Measurements from ENCODE around the gene S100A11. TPM values are rescaled to one million over a fixed set of nuclear protein-coding genes. Genes with fewer than 3 reads are reported as not detected.
A peak's percentile ranks its signal among the peaks of the same experiment; 100 is the strongest.

The S100A11 gene
- total RNA-seq, 3 donors from 2014 or later = 220 to 325 (median 275) TPM

GRCh38 chr1:152005360-152005912, 31.4 kb downstream of the S100A11 start:
- DNase-seq (ENCODE audit: low spot score in 2 of 2) = no peak
- Histone ChIP-seq H3K27me3 (no peaks in the 10 kb centered on the region), H3K36me3 (no peaks in the 10 kb centered on the region), H3K4me1 (no peaks in the 10 kb centered on the region), H3K27ac (no peak overlapping the region), H3K4me3 (no peak overlapping the region), H3K9me3 (no peaks in the 10 kb centered on the region)
- no peak for TF ChIP-seq CTCF (IDR thresholded peaks at IDR 0.05)
- TF ChIP-seq POLR2AphosphoS5 (IDR thresholded peaks at IDR 0.05) = no peak
- no peak for TF ChIP-seq POLR2A (IDR thresholded peaks at IDR 0.05)
- intact Hi-C loops (cut with DNase I; ENCODE audit: low total_unique reads) = no loop called here

- DNase-seq (ENCODE audit: low spot score in 2 of 2) = no peak
- Histone ChIP-seq H3K27me3 (no peaks in the 10 kb centered on the region), H3K36me3 (no peaks in the 10 kb centered on the region), H3K4me3 (no peak overlapping the region), H3K27ac (no peak overlapping the region), H3K9me3 (no peaks in the 10 kb centered on the region), H3K4me1 (no peaks in the 10 kb centered on the region)
- TF ChIP-seq POLR2A (IDR thresholded peaks at IDR 0.05) (no peak), POLR2AphosphoS5 (IDR thresholded peaks at IDR 0.05) (no peak)
- intact Hi-C loops (cut with DNase I; ENCODE audit: low total_unique reads) = no loop called here
Observed at GRCh38 chr1:152003846-152004442, 32.9 kb downstream of the S100A11 start.

- Histone ChIP-seq H3K4me1 (no peaks in the 10 kb centered on the region), H3K27me3 (no peaks in the 10 kb centered on the region), H3K4me3 (no peak overlapping the region), H3K27ac (no peak overlapping the region), H3K9me3 (no peaks in the 10 kb centered on the region), H3K36me3 (no peaks in the 10 kb centered on the region)
- no peak for DNase-seq (ENCODE audit: low spot score in 2 of 2)
- TF ChIP-seq POLR2A (IDR thresholded peaks at IDR 0.05) (no peak), CTCF (IDR thresholded peaks at IDR 0.05) (no peak), POLR2AphosphoS5 (IDR thresholded peaks at IDR 0.05) (no peak)
- intact Hi-C loops (cut with DNase I; ENCODE audit: low total_unique reads) = no loop called here
Observed at GRCh38 chr1:152002960-152003359, 33.8 kb downstream of the S100A11 start.

- peak; percentile 87 to 89 for DNase-seq (ENCODE audit: low spot score in 2 of 2)
- Histone ChIP-seq H3K27ac (peak overlapping the region; percentile 70 to 74), H3K4me3 (no peak overlapping the region), H3K27me3 (no peaks in the 10 kb centered on the region), H3K36me3 (no peaks in the 10 kb centered on the region), H3K9me3 (no peaks in the 10 kb centered on the region), H3K4me1 (no peaks in the 10 kb centered on the region)
- intact Hi-C loops (cut with DNase I; ENCODE audit: low total_unique reads) = no loop called here
- TF ChIP-seq CTCF (IDR thresholded peaks at IDR 0.05) (peak; percentile 92 to 95 (median 94)), POLR2AphosphoS5 (IDR thresholded peaks at IDR 0.05) (peak in 2 of 3 donors; percentile 37 to 48), POLR2A (IDR thresholded peaks at IDR 0.05) (no peak)
Observed at GRCh38 chr1:152001631-152002584, 34.9 kb downstream of the S100A11 start.

GRCh38 chr1:152000964-152001630, 35.7 kb downstream of the S100A11 start:
- peak in 1 of 2 donors; percentile 35 for DNase-seq (ENCODE audit: low spot score in 2 of 2)
- TF ChIP-seq POLR2A (IDR thresholded peaks at IDR 0.05) (no peak), POLR2AphosphoS5 (IDR thresholded peaks at IDR 0.05) (no peak), CTCF (IDR thresholded peaks at IDR 0.05) (no peak)
- no peaks in the 10 kb centered on the region for H3K9me3 ChIP-seq
- H3K36me3 ChIP-seq = no peaks in the 10 kb centered on the region
- peak overlapping the region; percentile 70 to 74 for H3K27ac ChIP-seq
- intact Hi-C loops (cut with DNase I; ENCODE audit: low total_unique reads) = no loop called here
- no peaks in the 10 kb centered on the region for H3K4me1 ChIP-seq
- H3K27me3 ChIP-seq = no peaks in the 10 kb centered on the region
- H3K4me3 ChIP-seq = no peak overlapping the region

Data from breast epithelium (tissue), 4 donors.